GM12892 (cell line): ENCODE results near the gene TNFRSF6B.

ENCODE experiments used
- POLR2A ChIP-seq: IDR thresholded peaks from 2 replicates; pipeline ENCODE4 v1.6.1; 2011; ENCODE audit warnings: low read depth, low read length, control low read depth
- POLR2AphosphoS5 ChIP-seq: IDR thresholded peaks from 2 replicates; pipeline ENCODE4 v1.6.1; 2011; ENCODE audit warnings: low read depth, low read length, control low read depth
- TAF1 ChIP-seq: IDR thresholded peaks from 2 replicates; pipeline ENCODE4 v1.6.1; 2011; ENCODE audit warnings: low read depth, mild to moderate bottlenecking, control low read depth, low read length, borderline replicate concordance

GRCh38 chr20:63702036-63702665 lies 5.7 kb downstream of the TNFRSF6B start:
- TF ChIP-seq POLR2A (no peak), POLR2AphosphoS5 (no peak), TAF1 (no peak)
